ENCODE results near the gene ELP5. TPM values are rescaled to one million over a fixed set of nuclear protein-coding genes. Genes with fewer than 3 reads are reported as not detected.

ELP5 gene
- total RNA-seq, 1 experiment from 2014 or later: 49.6 TPM

GRCh38 chr17:7216242-7217112 is 35.5 kb upstream of the ELP5 start:
- Histone ChIP-seq H2BK15ac (ENCODE audit: low read depth, low read length) (no peak overlapping the region), H4K91ac (ENCODE audit: insufficient read length, low read depth, low read length) (no peak overlapping the region), H2AK5ac (ENCODE audit: insufficient read length, low read length) (no peak overlapping the region), H3K9me3 (ENCODE audit: control insufficient read depth, low read depth, low read length) (no peaks in the 10 kb centered on the region), H4K5ac (ENCODE audit: insufficient read length, low read depth, low read length) (no peak overlapping the region), H2BK5ac (ENCODE audit: insufficient read length, low read length) (no peak overlapping the region), H2BK20ac (ENCODE audit: low read depth, low read length, poor library complexity, severe bottlenecking) (no peak overlapping the region), H3K9ac (ENCODE audit: extremely low read depth, insufficient read length, low read length) (no peak overlapping the region), H2BK12ac (ENCODE audit: insufficient read length, low read depth, low read length) (no peak overlapping the region), H2AFZ (ENCODE audit: low read length) (no peak overlapping the region), H3K18ac (ENCODE audit: insufficient read length, low read depth, low read length) (no peak overlapping the region), H2BK120ac (ENCODE audit: low read depth, low read length, poor library complexity, severe bottlenecking) (no peak overlapping the region), H3K23me2 (ENCODE audit: insufficient read length, low read depth, low read length, poor library complexity, severe bottlenecking) (peaks cover 28% of the 10 kb centered on the region), H3K4me1 (ENCODE audit: insufficient read depth, low read length) (peaks cover 3% of the 10 kb centered on the region; the same call in 1 of the 2 replicates), H3K4ac (ENCODE audit: low read depth, low read length) (no peak overlapping the region), H3K23ac (ENCODE audit: insufficient read length, low read depth, low read length) (no peak overlapping the region), H3K79me2 (ENCODE audit: insufficient read depth, low read length) (peaks cover 3% of the 10 kb centered on the region; the same call in 1 of the 2 replicates), H3K4me2 (ENCODE audit: insufficient read depth, insufficient read length, low read length) (peak overlapping the region; percentile 87), H3T11ph (ENCODE audit: low read length) (no peak overlapping the region), H4K20me1 (ENCODE audit: control insufficient read depth, insufficient read depth, insufficient read length) (no peaks in the 10 kb centered on the region), H3K27me3 (ENCODE audit: insufficient read depth, low read length) (no peaks in the 10 kb centered on the region), H4K8ac (replicated peaks; ENCODE audit: insufficient read length, low read depth, low read length) (no peak overlapping the region), H3K79me1 (ENCODE audit: insufficient read depth, low read depth, low read length, poor library complexity, severe bottlenecking) (peaks cover 2% of the 10 kb centered on the region), H3K56ac (ENCODE audit: insufficient read length, low read depth, low read length) (no peak overlapping the region), H3K14ac (ENCODE audit: insufficient read depth, low read length) (no peak overlapping the region), H3K27ac (ENCODE audit: insufficient read length, low read depth, low read length) (no peak overlapping the region)
- H3K9me3 Mint-ChIP-seq: no peaks in the 10 kb centered on the region
- no CpG with 5 or more reads among the region's 7 CpGs for WGBS (ENCODE audit: extremely low coverage, insufficient read length, low lambda C conversion rate)
- no peaks in the 10 kb centered on the region; the same call in none of the 2 replicates for H3K27me3 Mint-ChIP-seq (ENCODE audit: low read depth)
- peak overlapping the region; percentile 72 to 91 for H3K4me3 Mint-ChIP-seq
- peaks cover 4 to 12% (median 7%) of the 10 kb centered on the region in 3 experiments; a peak in 5 of 7 replicates for H3K36me3 Mint-ChIP-seq (ENCODE audit: insufficient read depth in 1 of 3, low read depth in 3 of 3)
- TF ChIP-seq CTCF (conservative IDR thresholded peaks at IDR 0.05): no peak
- H3K27ac Mint-ChIP-seq: peak overlapping the region; percentile 83 to 97 (median 96); a peak in 6 of 7 replicates
- peaks cover 67 to 68% of the 10 kb centered on the region in 2 experiments for H3K4me1 Mint-ChIP-seq
- DNase-seq: no peak
